ENCODE data around the gene HOXC4. TPM values are rescaled to one million over a fixed set of nuclear protein-coding genes. Genes with fewer than 3 reads are reported as not detected.

Gene HOXC4
- total and polyA plus RNA-seq, 2 of the 8 experiments (the other 6 are each of a cell fraction or from before 2014, with no cell fraction given), result not detected

GRCh38 chr12:54045401-54045800 is 8.2 kb upstream of the HOXC4 start:
- ChIA-PET CTCF (ENCODE audit: partially characterized antibody) (interaction anchor here (0.6 to 20.0 kb wide), 8 partner anchors 10 to 335 kb away, joined by 3 to 339 read pairs (median 4); partner anchors contain the start of genes HOXC10 and SMUG1), POLR2A (ENCODE audit: partially characterized antibody) (no interaction called here)
- Histone ChIP-seq H2BK12ac (ENCODE audit: low read depth, low read length) (no peak overlapping the region), H4K20me1 (replicated peaks in 1 of 2; ENCODE audit: control insufficient read depth in 1 of 2, insufficient read depth in 2 of 2, low read length in 2 of 2) (peaks cover 14% of the 10 kb centered on the region in 2 experiments), H3K4me3 (ENCODE audit: extremely low read depth in 1 of 4, insufficient read depth in 2 of 4, low read depth in 3 of 4, low read length in 4 of 4) (no peak overlapping the region), H4K91ac (replicated peaks; ENCODE audit: insufficient read length, low read length) (no peak overlapping the region), H2AFZ (ENCODE audit: low read length) (no peak overlapping the region), H3K4ac (replicated peaks; ENCODE audit: insufficient read length, low read depth, low read length) (no peak overlapping the region), H3K27me3 (replicated peaks in 1 of 4; ENCODE audit: control insufficient read depth in 3 of 4, extremely low read depth in 1 of 4, insufficient read depth in 3 of 4, low read length in 3 of 4) (peaks cover 95 to 100% (median 99%) of the 10 kb centered on the region in 4 experiments), H2BK5ac (ENCODE audit: low read depth, low read length) (no peak overlapping the region), H2BK15ac (ENCODE audit: low read length) (no peak overlapping the region), H2BK20ac (ENCODE audit: low read length) (no peak overlapping the region), H3K36me3 (ENCODE audit: control insufficient read depth in 2 of 4, insufficient read depth in 4 of 4, low read length in 3 of 4) (peaks cover 0 to 9% (median 0%) of the 10 kb centered on the region in 4 experiments; a peak in 1 of 8 replicates), H3K56ac (replicated peaks; ENCODE audit: insufficient read length, low read depth, low read length) (no peak overlapping the region), H3K14ac (ENCODE audit: insufficient read length) (no peak overlapping the region), H3K9ac (replicated peaks in 1 of 4; ENCODE audit: extremely low read depth in 1 of 4, low read depth in 3 of 4, low read length in 3 of 4) (no peak overlapping the region), H3K79me2 (ENCODE audit: control insufficient read depth in 1 of 2, insufficient read depth in 2 of 2, low read length in 2 of 2) (no peaks in the 10 kb centered on the region), H2BK120ac (replicated peaks; ENCODE audit: low read depth, low read length) (no peak overlapping the region), H4K5ac (ENCODE audit: insufficient read length, low read depth, low read length) (no peak overlapping the region), H3K4me1 (replicated peaks in 1 of 4; ENCODE audit: control insufficient read depth in 3 of 4, insufficient read depth in 4 of 4, low read length in 3 of 4) (peaks cover 0 to 4% (median 3%) of the 10 kb centered on the region in 4 experiments; a peak in 5 of 7 replicates), H3K79me1 (ENCODE audit: low read depth, low read length) (no peaks in the 10 kb centered on the region), H2AK5ac (ENCODE audit: low read depth, low read length) (no peak overlapping the region), H3K23ac (ENCODE audit: insufficient read length) (no peak overlapping the region), H3K23me2 (ENCODE audit: low read depth, low read length) (no peaks in the 10 kb centered on the region; the same call in 1 of the 2 replicates), H3K18ac (ENCODE audit: extremely low read depth, low read length) (no peak overlapping the region), H4K8ac (ENCODE audit: extremely low read depth, insufficient read depth, low read length) (no peak overlapping the region), H3K9me3 (ENCODE audit: insufficient read depth in 2 of 2, low read depth in 1 of 2, low read length in 1 of 2) (no peaks in the 10 kb centered on the region; a peak in 2 of 4 replicates), H3K27ac (ENCODE audit: low read depth, low read length) (no peak overlapping the region), H3K4me2 (ENCODE audit: insufficient read depth in 1 of 2, low read depth in 2 of 2, low read length in 2 of 2) (no peak overlapping the region)
- DNase-seq (ENCODE audit: low read depth in 1 of 2, low spot score in 2 of 2) (no peak), FAIRE-seq (no peak)
- no peak for TF ChIP-seq KDM1A (IDR thresholded peaks at IDR 0.05; ENCODE audit: borderline replicate concordance, low read length)
- TF ChIP-seq KDM4A (IDR thresholded peaks at IDR 0.05; ENCODE audit: low read depth, low read length, severe bottlenecking), result no peak
- TF ChIP-seq BACH1 (IDR thresholded peaks at IDR 0.05; ENCODE audit: low read length), result no peak
- TF ChIP-seq EZH2 (IDR thresholded peaks at IDR 0.05; ENCODE audit: low read depth, low read length, severe bottlenecking), result no peak
- no peak for TF ChIP-seq RAD21 (IDR thresholded peaks at IDR 0.05 in 1 of 2, conservative IDR thresholded peaks at IDR 0.05 in 1 of 2; ENCODE audit: low read depth in 2 of 2, low read length in 2 of 2)
- TF ChIP-seq ASH2L (IDR thresholded peaks at IDR 0.05; ENCODE audit: low read length), result no peak
- no peak for TF ChIP-seq CREB1 (IDR thresholded peaks at IDR 0.05)
- no peak for TF ChIP-seq FOSL1 (IDR thresholded peaks at IDR 0.05; ENCODE audit: insufficient read depth, low read depth, low read length)
- no peak for TF ChIP-seq CHD1 (IDR thresholded peaks at IDR 0.05; ENCODE audit: low read depth, low read length)
- TF ChIP-seq ZNF274 (IDR thresholded peaks at IDR 0.05; ENCODE audit: borderline replicate concordance, extremely low read depth, low read length), result no peak
- no peak for TF ChIP-seq TCF12 (IDR thresholded peaks at IDR 0.05; ENCODE audit: low read depth, low read length)
- no peak for TF ChIP-seq TEAD4 (IDR thresholded peaks at IDR 0.05; ENCODE audit: low read depth, low read length)
- no peak for TF ChIP-seq CBX8 (IDR thresholded peaks at IDR 0.05; ENCODE audit: borderline replicate concordance, low read depth, low read length)

All from H1 (cell line).